Trophoblast cell (in vitro differentiated cells and primary cell): ENCODE results near the gene INSYN2B.

Source experiments
- DNase-seq, 2 donors: peaks; one replicate each; pipeline ENCODE4 v3.0.0-alpha.2; 2016
- H2AFZ ChIP-seq: 2 replicates; pipeline ENCODE4 v1.6.1; 2013; ENCODE audit warnings: low read length, moderate library complexity, mild to moderate bottlenecking; ENCODE audit not compliant: insufficient read depth, poor library complexity
- H2AK5ac ChIP-seq: 2 replicates; pipeline ENCODE4 v1.6.1; 2013; ENCODE audit warnings: mild to moderate bottlenecking, low read length
- H2BK120ac ChIP-seq: 2 replicates; pipeline ENCODE4 v1.6.1; 2013; ENCODE audit warnings: low read length, mild to moderate bottlenecking, moderate library complexity; ENCODE audit not compliant: insufficient read depth, poor library complexity
- H2BK12ac ChIP-seq: 2 replicates; pipeline ENCODE4 v1.6.1; 2013; ENCODE audit warnings: mild to moderate bottlenecking, low read length, moderate library complexity
- H2BK5ac ChIP-seq: 2 replicates; pipeline ENCODE4 v1.6.1; 2013; ENCODE audit warnings: low read length, low read depth, moderate library complexity, mild to moderate bottlenecking; ENCODE audit not compliant: poor library complexity
- H3K14ac ChIP-seq: 2 replicates; pipeline ENCODE4 v1.6.1; 2013; ENCODE audit warnings: mild to moderate bottlenecking, low read length
- H3K18ac ChIP-seq: 2 replicates; pipeline ENCODE4 v1.6.1; 2013; ENCODE audit warnings: mild to moderate bottlenecking, low read length
- H3K23ac ChIP-seq: 2 replicates; pipeline ENCODE4 v1.6.1; 2013; ENCODE audit warnings: low read length
- H3K27ac ChIP-seq: 2 replicates; pipeline ENCODE4 v1.5.1; 2013; ENCODE audit warnings: low read depth, mild to moderate bottlenecking, inconsistent platforms, low read length, moderate library complexity
- H3K27me3 ChIP-seq: 2 replicates; pipeline ENCODE4 v1.6.1; 2013; ENCODE audit warnings: inconsistent platforms, mild to moderate bottlenecking, low read length, moderate library complexity; ENCODE audit not compliant: insufficient read depth
- H3K36me3 ChIP-seq, 2 experiments: 1 replicate in 1 of 2; 2 replicates in 1 of 2; pipeline ENCODE4 v1.6.1; 2013; ENCODE audit warnings: low read length in 2 of 2, mild to moderate bottlenecking in 2 of 2, moderate library complexity in 1 of 2; ENCODE audit not compliant: insufficient read depth in 2 of 2, control insufficient read depth in 1 of 2
- H3K4ac ChIP-seq: 2 replicates; pipeline ENCODE4 v1.6.1; 2013; ENCODE audit warnings: low read depth, mild to moderate bottlenecking, low read length, moderate library complexity
- H3K4me1 ChIP-seq, 2 experiments: 1 replicate in 1 of 2; 2 replicates in 1 of 2; pipeline ENCODE4 v1.6.1; 2013; ENCODE audit warnings: low read length in 2 of 2, mild to moderate bottlenecking in 2 of 2, moderate library complexity in 1 of 2; ENCODE audit not compliant: insufficient read depth in 2 of 2, control insufficient read depth in 1 of 2
- H3K4me2 ChIP-seq: 2 replicates; pipeline ENCODE4 v1.6.1; 2013; ENCODE audit warnings: inconsistent platforms, mild to moderate bottlenecking, low read length, moderate library complexity
- H3K4me3 ChIP-seq: 2 replicates; pipeline ENCODE4 v1.5.1; 2013; ENCODE audit warnings: mild to moderate bottlenecking, low read depth, low read length, inconsistent platforms
- H3K79me1 ChIP-seq: one replicate; pipeline ENCODE4 v1.6.1; 2013; ENCODE audit warnings: low read length
- H3K79me2 ChIP-seq: 2 replicates; pipeline ENCODE4 v1.6.1; 2013; ENCODE audit warnings: low read length, mild to moderate bottlenecking; ENCODE audit not compliant: control insufficient read depth, insufficient read depth, poor library complexity
- H3K9ac ChIP-seq: 2 replicates; pipeline ENCODE4 v1.6.1; 2013; ENCODE audit warnings: mild to moderate bottlenecking, low read length
- H3K9me3 ChIP-seq: 2 replicates; pipeline ENCODE4 v1.6.1; 2013; ENCODE audit warnings: low read depth, mild to moderate bottlenecking, control low read depth, inconsistent platforms, low read length; ENCODE audit not compliant: insufficient read depth
- H4K12ac ChIP-seq: 2 replicates; pipeline ENCODE4 v1.6.1; 2013; ENCODE audit warnings: low read depth, mild to moderate bottlenecking, low read length, moderate library complexity
- H4K8ac ChIP-seq: 2 replicates; pipeline ENCODE4 v1.6.1; 2013; ENCODE audit warnings: low read depth, mild to moderate bottlenecking, low read length, moderate library complexity
- H4K91ac ChIP-seq: one replicate; pipeline ENCODE4 v1.6.1; 2013; ENCODE audit warnings: low read depth, mild to moderate bottlenecking, low read length, moderate library complexity
- WGBS: extraction: QIAGEN DNeasy Blood & Tissue Kit; methylation state at CpG from one replicate; pipeline ENCODE4 v1.1.7; 2013; ENCODE audit warnings: missing lambda C conversion rate; ENCODE audit not compliant: insufficient read length, insufficient coverage; ENCODE audit errors: extremely low coverage; 5-methylcytosine and 5-hydroxymethylcytosine counted together

The INSYN2B gene

DNA sequence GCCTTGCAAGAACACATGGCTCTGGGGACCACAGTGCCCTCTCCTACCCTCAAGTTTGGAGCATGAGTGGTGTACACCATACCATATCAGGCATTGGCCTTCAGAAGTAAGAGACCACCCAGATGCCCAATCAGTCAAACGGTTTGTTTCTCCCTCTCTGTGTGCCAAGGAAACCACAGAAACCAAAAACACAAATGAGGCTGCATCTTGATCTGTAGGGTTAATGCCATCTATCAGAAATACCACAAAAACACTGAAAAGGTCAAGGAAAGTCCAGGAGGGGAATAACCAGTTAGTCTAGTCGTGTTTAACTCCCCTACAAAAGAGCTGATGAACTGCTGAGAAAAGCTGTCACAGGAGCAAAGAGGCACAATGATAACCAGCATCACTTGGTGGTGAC, 78.4 kb downstream of the INSYN2B start:
- Histone ChIP-seq H3K4me1 (no peaks in the 10 kb centered on the region), H3K23ac (no peak overlapping the region), H3K18ac (no peak overlapping the region), H3K9me3 (no peaks in the 10 kb centered on the region), H4K91ac (no peak overlapping the region), H3K79me2 (no peaks in the 10 kb centered on the region), H3K4me3 (no peak overlapping the region), H3K9ac (no peak overlapping the region), H2BK120ac (no peak overlapping the region), H3K79me1 (no peaks in the 10 kb centered on the region), H2BK12ac (no peak overlapping the region), H2AK5ac (no peak overlapping the region), H3K36me3 (no peaks in the 10 kb centered on the region), H3K4ac (no peak overlapping the region), H4K12ac (no peak overlapping the region), H3K27me3 (no peaks in the 10 kb centered on the region), H4K8ac (no peak overlapping the region), H2AFZ (no peak overlapping the region), H3K14ac (no peak overlapping the region), H3K27ac (no peak overlapping the region), H3K4me2 (no peak overlapping the region), H2BK5ac (no peak overlapping the region)
- DNase-seq, result no peak
- no CpG with 5 or more reads among the region's 2 CpGs for WGBS

DNA sequence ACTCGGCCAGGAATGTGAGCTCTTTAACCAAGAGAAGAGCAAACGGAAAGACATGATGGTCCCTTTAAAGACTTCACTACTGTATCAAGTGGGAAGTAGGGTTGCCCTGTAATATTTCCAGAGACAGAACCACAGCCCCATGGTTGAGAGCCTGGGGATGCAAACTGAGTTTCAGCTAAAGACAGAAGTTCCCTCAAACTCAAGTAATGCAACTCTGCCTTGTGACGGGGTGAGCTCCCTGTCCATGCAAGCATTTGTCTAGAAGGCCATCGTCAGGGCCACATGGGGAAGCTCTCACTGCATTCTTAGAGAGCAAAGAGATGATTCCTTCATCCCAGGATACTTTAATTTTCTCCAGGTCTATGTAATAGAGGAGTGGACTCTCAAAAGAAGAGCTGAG, 82.8 kb downstream of the INSYN2B start:
- Histone ChIP-seq H3K18ac (no peak overlapping the region), H3K4ac (no peak overlapping the region), H4K12ac (no peak overlapping the region), H3K36me3 (no peaks in the 10 kb centered on the region), H3K79me2 (no peaks in the 10 kb centered on the region), H3K4me1 (no peaks in the 10 kb centered on the region), H3K27ac (no peak overlapping the region), H2BK12ac (no peak overlapping the region), H4K8ac (no peak overlapping the region), H2BK120ac (no peak overlapping the region), H2AFZ (no peak overlapping the region), H2AK5ac (no peak overlapping the region), H3K4me2 (no peak overlapping the region), H3K27me3 (no peaks in the 10 kb centered on the region), H2BK5ac (no peak overlapping the region), H3K23ac (no peak overlapping the region), H3K9ac (no peak overlapping the region), H3K9me3 (no peaks in the 10 kb centered on the region), H4K91ac (no peak overlapping the region), H3K79me1 (no peaks in the 10 kb centered on the region), H3K4me3 (no peak overlapping the region), H3K14ac (no peak overlapping the region)
- WGBS, result no CpG with 5 or more reads among the region's 4 CpGs
- DNase-seq, result no peak

DNA sequence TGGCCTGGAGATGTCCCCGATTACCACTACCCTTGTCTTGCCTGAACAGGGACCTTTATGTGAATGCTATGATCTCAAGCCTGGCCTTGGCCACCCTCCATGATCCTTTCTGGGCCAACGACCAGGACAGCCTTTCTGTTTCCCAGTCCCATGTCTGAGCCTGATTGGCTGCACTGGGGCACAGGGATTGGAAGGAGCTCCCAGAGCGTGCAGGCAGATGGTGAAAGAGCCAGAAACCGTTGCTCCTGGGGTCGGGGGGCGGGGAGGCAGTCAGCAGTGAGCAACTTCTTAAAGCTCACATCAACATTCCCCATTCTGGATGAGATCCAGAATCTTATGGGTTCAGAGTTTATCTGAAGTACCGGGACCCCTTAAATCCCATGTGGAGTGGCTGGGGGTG, 84.4 kb downstream of the INSYN2B start:
- no CpG with 5 or more reads among the region's 7 CpGs for WGBS
- Histone ChIP-seq H2BK5ac (no peak overlapping the region), H3K4me2 (no peak overlapping the region), H2BK120ac (no peak overlapping the region), H3K14ac (no peak overlapping the region), H3K9ac (no peak overlapping the region), H3K4ac (no peak overlapping the region), H4K91ac (no peak overlapping the region), H2BK12ac (no peak overlapping the region), H3K4me3 (no peak overlapping the region), H3K23ac (no peak overlapping the region), H4K8ac (no peak overlapping the region), H3K79me1 (no peaks in the 10 kb centered on the region), H3K36me3 (no peaks in the 10 kb centered on the region), H2AK5ac (no peak overlapping the region), H3K27me3 (no peaks in the 10 kb centered on the region), H3K4me1 (no peaks in the 10 kb centered on the region), H2AFZ (no peak overlapping the region), H4K12ac (no peak overlapping the region), H3K79me2 (no peaks in the 10 kb centered on the region), H3K27ac (no peak overlapping the region), H3K9me3 (no peaks in the 10 kb centered on the region), H3K18ac (no peak overlapping the region)
- DNase-seq, result no peak

DNA sequence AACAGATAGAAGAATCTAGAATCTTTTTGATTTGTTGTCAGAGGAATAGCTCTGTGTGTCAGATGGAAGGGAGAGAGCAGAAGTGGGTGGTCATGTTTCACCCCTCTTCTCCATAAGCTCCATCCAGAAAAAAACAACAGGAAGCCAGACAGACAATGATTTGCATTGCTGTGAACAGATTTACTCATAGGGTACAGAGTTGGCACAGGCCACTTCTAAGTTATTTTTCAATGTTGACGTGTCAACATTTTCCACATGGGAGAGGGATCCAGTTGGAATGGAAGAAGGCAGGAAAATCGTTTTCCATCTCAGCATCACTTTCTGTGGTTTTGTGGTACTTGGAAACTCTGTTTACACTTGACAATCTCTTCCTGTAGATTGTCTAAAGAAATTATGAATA, 86.7 kb downstream of the INSYN2B start:
- Histone ChIP-seq H3K36me3 (no peaks in the 10 kb centered on the region), H4K8ac (no peak overlapping the region)

More for the DNA sequence above, 86.7 kb downstream of the INSYN2B start:
- Histone ChIP-seq H3K4me1 (no peaks in the 10 kb centered on the region), H3K27ac (no peak overlapping the region), H3K79me1 (no peaks in the 10 kb centered on the region), H3K14ac (no peak overlapping the region), H3K4me2 (no peak overlapping the region), H3K9me3 (no peaks in the 10 kb centered on the region), H3K18ac (no peak overlapping the region), H2BK120ac (no peak overlapping the region), H3K27me3 (no peaks in the 10 kb centered on the region), H3K23ac (no peak overlapping the region), H3K9ac (no peak overlapping the region), H2BK5ac (no peak overlapping the region), H3K4ac (no peak overlapping the region), H2AK5ac (no peak overlapping the region), H4K12ac (no peak overlapping the region), H3K79me2 (no peaks in the 10 kb centered on the region), H3K4me3 (no peak overlapping the region), H2AFZ (no peak overlapping the region), H2BK12ac (no peak overlapping the region), H4K91ac (no peak overlapping the region)
- no peak for DNase-seq
- WGBS, result no CpG with 5 or more reads among the region's 2 CpGs
